GM18951 (cell line): ENCODE measurements around the gene SPANXB1.
"Not testable (repeated sequence)": the region's sequence is repeated elsewhere in the genome, so short reads cannot be mapped to it uniquely, and the experiment has no call there.

Experiments
- POLR2A ChIP-seq: IDR thresholded peaks from 4 replicates; pipeline ENCODE4 v1.6.1; 2011; ENCODE audit warnings: mild to moderate bottlenecking; ENCODE audit not compliant: insufficient read length, insufficient read depth; ENCODE audit errors: extremely low read depth
- in situ Hi-C: fragments of 300-500 bp; cut with MboI; formaldehyde crosslinking; loops from one replicate; pipeline ENCODE4 v1.12.0; 2022; ENCODE audit warnings: low sequenced_read_pairs, mixed read lengths, inconsistent platforms; ENCODE audit not compliant: unreplicated experiment

Gene SPANXB1

GRCh38 chrX:141002568-141002967 lies at the start of gene SPANXB1:
SPANXB1 (plus strand) TSS chrX:141002594; CDS start chrX:141002694, 100 bp downstream.
- in situ Hi-C loops = not testable (repeated sequence)

GRCh38 chrX:140967036-140967435 lies 35.4 kb upstream of the SPANXB1 start:
- no peak for TF ChIP-seq POLR2A
- in situ Hi-C loops = no loop called here

- no peak for TF ChIP-seq POLR2A
- in situ Hi-C loops = no loop called here
Measured at GRCh38 chrX:140971099-140971795, 31.1 kb upstream of the SPANXB1 start.

- no peak for TF ChIP-seq POLR2A
- in situ Hi-C loops = no loop called here
Measured at GRCh38 chrX:140975472-140975871, 26.9 kb upstream of the SPANXB1 start.

GRCh38 chrX:140980271-140980670 lies 22.1 kb upstream of the SPANXB1 start:
- in situ Hi-C loops = no loop called here
- no peak for TF ChIP-seq POLR2A

- no peak for TF ChIP-seq POLR2A
- in situ Hi-C loops = no loop called here
Measured at GRCh38 chrX:140983730-140984129, 18.7 kb upstream of the SPANXB1 start.

GRCh38 chrX:141005243-141005642 lies 2.8 kb downstream of the SPANXB1 start:
- in situ Hi-C loops = not testable (repeated sequence)

GRCh38 chrX:141044246-141044645 lies 41.9 kb downstream of the SPANXB1 start:
- in situ Hi-C loops = not testable (repeated sequence)

- in situ Hi-C loops = not testable (repeated sequence)
Measured at GRCh38 chrX:141049878-141050277, 47.5 kb downstream of the SPANXB1 start.

GRCh38 chrX:141052098-141052497 lies 49.7 kb downstream of the SPANXB1 start:
- in situ Hi-C loops = not testable (repeated sequence)
